Measurements from ENCODE around the gene ST3GAL4.
"Not testable (repeated sequence)": the region's sequence is repeated elsewhere in the genome, so short reads cannot be mapped to it uniquely, and the experiment has no call there.

The ST3GAL4 gene

DNA sequence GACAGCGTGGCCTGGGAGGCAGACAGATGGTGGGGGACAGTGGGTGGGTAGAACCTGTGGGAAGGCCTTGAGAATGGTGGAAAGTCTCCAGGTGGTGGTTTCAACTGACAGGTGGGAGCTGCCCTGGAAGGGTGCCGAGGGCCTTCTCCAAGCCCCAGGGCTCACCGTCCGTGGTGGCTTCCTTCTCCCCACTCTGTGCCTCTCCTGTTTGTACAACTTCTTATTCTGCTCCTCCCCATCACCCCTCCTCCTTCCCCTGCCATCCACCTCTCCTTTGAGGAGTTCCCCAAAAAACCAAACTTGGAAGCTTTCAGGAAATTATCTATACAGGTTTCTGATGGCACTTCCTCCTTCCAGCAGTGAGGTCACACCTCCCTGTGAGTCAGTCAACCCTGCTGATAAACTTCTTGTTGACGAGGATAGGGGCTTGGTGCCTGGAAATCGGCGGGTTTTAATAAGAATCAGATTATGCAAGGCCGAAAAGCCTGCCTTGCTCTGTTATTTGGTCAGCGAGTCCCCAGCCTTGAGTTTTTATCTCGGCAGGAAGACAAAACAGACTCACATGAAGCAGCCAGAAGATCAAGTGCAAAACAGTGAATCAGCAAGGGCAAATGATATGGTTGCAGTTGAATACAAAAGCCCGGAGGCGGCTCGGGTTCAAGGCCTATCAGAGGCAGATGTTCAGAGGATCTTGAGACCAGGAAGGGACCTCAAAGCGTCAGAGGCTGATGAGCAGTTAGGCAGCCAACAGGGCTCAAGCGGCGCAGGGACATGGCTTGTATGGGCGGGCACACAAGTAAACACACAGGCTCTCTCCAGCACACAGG is 9.5 kb upstream of the ST3GAL4 start:
- DNase-seq (ENCODE audit: insufficient read length, low spot score) (no peak), FAIRE-seq (no peak)

DNA sequence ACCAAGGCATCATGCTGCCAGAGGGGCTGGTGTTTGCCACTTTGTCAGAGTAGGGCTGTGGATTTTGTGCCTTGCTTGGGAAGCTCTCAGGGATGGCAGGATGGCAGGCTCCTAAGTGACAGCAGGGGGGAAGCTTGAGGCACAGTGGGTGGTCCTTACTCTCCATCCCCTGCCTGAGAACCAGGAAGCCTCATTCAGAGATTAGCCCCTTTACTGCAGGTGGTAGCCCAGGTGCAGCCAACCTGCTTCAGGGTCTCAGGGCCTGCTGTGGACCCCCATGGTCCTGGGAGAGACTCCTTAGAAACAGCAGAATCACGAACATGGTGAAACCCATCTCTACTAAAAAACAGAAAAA is 8.9 kb upstream of the ST3GAL4 start:
- no peak for FAIRE-seq
- no peak for DNase-seq (ENCODE audit: insufficient read length, low spot score)

DNA sequence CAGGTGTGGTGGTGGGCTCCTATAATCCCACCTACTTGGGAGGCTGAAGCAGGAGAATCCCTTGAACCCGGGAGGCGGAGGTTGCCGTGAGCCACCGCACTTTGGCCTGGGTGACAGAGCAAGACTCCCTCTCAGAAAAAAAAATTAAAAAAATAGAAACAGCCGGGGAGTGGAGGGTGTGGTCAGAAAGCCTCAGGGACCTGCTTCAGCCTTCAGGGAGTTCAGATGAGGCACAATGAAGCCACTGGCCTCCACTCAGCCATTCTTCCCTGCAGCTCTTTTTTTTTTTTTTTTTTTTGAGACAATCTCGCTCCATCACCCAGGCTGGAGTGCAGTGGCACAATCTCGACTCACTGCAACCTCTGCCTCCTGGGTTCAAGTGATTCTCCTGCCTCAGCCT is 8.5 kb upstream of the ST3GAL4 start:
- not testable (repeated sequence) for DNase-seq (ENCODE audit: insufficient read length, low spot score); FAIRE-seq

DNA sequence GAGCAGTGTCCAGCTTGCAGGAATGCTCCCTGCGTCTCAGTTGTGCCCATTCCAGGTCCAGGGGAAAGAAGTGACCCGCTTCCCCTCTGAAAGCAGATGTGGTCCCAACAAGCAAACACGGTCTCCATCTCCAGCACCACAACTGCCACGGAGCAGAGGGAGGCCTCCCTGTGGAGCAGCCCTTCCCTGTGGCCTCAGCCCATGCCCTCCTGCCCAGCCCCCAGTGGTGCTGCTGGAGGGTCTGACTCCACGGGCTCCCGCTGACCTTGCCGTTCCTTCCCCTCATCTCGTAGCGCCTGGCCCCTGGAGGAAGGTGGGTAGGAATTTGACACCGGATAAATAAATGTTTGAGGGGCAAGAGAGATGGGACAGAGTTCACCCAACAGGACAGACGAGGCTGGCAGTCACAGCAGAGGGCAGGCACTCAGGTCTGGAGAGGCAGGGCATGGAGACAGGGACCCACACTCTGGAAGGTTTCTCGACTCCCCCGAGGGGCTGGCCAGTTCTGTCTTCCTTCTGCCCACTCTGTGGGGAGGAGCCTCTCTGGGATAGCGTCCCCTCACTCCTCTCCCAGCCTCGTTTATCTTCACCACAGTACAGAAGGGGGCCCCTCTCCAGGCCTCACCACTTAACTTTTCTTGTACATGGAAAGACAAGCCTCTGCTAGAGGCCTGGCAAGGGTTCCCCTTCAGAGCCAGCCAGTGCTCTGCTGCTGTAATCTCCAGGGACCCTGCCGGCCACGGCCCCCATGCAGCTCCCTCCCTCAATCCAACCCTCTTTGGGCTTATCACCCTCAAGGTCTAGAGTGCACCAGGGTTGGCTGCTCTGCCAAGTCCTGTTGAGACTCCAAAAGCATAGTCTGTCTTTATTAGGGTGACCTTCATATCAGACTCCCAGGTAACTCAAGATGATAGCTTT is 7.5 kb upstream of the ST3GAL4 start:
- FAIRE-seq (no peak), DNase-seq (ENCODE audit: insufficient read length, low spot score) (no peak)

DNA sequence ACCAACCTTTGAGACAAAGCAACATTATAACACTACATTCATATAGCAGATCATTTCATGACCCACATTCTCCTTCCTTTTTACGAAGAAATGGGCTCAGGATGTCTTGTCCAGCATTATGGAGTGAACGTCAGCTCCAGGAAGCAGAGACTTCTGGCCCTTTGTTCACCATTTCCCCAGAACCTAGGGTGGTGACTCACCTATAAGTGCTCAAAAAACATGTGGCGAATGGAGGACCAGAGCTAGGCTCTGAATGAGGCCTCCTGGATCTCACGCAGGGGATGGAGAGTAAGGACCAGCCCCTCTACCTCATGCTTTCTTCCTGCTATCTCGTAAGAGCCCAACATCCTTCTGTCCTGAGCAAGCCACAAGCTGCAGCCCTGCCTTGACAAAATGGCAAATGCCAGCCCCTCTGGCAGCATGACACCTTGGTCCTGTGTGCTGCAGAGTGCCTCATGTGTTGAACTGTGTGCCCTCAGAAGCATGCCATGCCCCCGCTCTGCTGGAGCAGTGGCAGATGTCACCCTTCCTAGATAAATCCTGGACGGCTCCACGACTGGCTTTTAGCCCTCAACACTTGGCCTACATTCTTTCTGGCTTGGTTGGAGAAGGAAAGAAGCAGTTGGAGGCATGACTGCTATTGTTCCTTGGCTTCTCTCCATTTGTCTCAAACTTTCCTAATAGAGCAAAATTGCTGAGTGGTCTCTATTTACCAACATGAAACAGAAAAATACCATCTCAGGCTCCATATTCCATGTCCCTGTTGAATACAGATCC is 6.5 kb upstream of the ST3GAL4 start:
- no peak for FAIRE-seq
- no peak for DNase-seq (ENCODE audit: insufficient read length, low spot score)

DNA sequence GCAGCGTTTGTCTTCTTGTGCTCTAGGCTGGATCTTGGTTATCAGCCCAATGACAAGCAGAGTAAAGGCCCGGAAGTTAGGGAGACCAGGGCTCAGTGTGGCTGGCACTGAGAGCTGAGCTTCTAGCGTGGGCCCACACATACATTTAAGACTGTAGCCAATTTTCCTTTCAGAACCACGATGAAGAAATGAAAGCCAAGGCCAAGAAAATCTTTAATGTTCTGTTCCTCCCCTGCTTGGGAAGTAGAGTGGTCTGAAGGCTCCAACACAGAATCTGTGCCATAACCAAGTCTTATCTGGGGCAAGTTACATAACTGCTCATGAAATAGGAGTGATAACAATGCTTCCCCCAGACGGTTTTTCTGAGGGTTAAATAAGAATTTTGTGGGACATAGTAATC is 4.7 kb upstream of the ST3GAL4 start:
- no peak for FAIRE-seq
- no peak for DNase-seq (ENCODE audit: insufficient read length, low spot score)

DNA sequence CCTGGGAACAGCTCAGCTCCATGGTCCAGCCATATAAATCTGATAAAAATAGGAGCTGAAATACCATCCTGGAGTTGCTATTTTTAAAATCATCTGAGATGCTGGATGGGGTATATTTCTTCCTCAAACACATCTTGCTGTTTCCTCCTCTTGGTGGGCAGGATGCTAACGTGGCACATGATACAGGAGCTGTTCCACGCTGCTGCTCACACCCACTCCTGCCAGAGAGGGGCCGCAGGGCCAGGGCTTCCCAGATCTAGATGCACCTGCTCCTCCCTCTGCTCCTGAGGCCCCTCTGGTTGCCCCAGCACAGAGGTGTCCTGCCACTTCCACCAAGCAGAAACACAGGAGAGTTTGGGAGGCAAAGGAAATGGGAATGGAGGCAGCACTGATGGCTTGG is 3.3 kb upstream of the ST3GAL4 start:
- no peak for FAIRE-seq
- no peak for DNase-seq (ENCODE audit: insufficient read length, low spot score)

DNA sequence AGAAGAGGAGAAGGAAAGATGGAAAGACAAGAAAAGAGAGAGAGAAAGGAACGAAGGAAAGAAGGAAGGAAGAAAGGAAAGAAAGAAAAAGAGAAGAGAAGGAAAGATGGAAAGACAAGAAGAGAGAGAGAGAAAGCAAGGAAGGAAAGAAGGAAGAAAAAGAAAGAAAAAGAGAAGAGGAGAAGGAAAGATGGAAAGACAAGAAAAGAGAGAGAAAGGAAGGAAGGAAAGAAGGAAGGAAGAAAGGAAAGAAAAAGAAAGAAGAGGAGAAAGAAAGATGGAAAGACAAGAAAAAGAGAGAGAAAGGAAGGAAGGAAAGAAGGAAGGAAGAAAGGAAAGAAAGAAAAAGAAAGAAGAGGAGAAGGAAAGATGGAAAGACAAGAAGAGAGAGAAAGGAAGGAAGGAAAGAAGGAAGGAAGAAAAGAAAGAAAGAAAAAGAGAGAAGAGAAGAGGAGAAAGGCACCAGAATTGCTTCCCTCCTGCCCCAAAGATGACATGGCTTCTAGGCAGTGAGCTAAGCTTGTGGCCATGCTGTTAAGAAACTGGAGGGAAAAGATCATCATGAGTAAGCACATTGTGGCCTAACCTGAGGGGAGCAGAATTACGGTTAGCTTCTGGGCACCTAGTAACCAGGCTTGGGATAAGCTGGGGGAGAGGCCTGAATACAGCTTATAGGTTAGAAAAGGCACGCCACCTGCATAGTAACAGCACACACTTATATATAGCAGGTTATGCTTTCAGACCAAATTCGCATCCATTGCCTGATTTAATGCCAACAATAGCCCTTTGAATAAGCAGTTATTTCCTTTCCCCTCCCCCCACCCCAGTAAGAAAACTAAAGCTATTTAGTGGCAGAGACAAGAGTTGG is 2.3 kb upstream of the ST3GAL4 start:
- DNase-seq (ENCODE audit: insufficient read length, low spot score) (no peak), FAIRE-seq (no peak)

DNA sequence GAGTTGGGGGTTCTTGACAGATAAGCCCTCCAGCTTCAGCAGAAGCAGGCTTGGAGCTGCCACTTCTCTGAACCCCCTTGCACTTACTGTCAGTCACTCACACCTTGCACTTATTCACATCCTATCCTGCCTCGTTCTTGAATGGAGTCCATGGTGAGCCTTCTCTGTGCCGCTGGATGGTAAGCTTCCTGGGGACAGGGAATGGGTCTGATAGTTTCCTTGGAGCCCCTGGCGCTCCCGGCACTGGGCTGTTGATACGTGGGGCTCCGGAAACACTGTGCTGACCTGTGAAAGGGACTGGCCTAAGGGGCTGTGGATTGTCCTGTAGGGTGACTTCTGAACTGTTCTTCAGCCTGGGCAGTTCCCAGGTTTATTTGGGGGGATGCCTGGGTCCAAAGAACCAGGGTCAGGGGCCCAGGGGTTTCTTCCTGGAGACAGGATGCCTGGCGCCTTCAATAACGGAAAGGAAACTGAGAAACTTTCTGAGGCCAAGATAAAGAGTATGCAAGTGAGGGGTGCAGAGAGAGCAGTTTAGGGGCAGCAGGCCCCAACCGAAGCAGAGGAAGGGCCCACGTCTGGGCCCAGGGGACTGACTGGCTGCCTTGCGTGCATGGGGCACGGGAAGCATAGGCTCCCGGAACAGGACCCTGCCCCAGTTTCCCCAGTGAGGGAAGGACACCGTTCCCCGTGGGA is 709 bp upstream of the ST3GAL4 start:
- DNase-seq (ENCODE audit: insufficient read length, low spot score) (no peak), FAIRE-seq (no peak)

DNA sequence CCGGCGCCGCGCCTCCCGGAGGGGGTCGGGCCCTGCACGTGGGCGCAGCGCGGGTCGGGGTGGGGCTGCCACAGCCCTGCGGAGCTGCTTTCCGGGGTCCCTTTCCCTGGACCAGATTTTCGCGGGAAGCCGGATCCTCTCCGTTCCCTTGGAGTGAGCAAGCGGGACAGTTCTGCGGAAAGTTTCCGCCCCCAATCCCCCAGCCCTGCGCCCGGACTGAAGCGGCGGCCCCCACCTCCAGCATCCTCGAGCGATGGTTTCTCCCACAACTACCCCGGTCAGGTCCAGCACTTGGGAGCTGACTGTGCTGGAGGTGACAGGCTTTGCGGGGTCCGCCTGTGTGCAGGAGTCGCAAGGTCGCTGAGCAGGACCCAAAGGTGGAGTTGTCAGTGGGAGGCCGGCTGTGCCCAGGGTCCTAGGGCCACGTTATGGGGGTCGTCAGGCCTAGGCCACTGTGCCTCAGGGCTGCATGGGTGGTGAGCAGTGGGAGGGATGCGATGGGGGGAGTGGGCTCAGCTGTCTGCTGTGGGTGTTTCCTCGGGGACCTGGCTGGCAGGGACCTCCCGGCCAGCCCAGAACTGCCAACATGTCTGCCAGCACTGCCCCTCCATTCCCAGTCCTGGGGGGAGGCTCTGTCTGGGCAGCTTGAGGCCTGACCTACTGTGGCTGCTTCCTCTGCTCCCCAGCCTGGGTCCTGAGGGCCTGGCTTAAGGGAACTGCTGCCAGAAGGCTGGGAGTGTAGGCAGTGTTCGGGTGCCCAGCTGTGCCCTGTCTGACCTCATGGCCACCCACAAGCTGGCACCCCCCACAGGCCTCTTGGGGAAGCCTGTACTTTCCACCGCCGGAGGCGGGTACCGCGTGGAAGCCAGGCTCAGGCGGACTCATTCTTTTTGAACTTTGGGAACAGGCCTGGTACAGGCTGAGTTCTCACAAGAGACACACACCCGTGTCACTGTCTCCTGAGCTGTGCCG is 726 bp downstream of the ST3GAL4 start:
- DNase-seq (ENCODE audit: insufficient read length, low spot score), result no peak
- no peak for FAIRE-seq

DNA sequence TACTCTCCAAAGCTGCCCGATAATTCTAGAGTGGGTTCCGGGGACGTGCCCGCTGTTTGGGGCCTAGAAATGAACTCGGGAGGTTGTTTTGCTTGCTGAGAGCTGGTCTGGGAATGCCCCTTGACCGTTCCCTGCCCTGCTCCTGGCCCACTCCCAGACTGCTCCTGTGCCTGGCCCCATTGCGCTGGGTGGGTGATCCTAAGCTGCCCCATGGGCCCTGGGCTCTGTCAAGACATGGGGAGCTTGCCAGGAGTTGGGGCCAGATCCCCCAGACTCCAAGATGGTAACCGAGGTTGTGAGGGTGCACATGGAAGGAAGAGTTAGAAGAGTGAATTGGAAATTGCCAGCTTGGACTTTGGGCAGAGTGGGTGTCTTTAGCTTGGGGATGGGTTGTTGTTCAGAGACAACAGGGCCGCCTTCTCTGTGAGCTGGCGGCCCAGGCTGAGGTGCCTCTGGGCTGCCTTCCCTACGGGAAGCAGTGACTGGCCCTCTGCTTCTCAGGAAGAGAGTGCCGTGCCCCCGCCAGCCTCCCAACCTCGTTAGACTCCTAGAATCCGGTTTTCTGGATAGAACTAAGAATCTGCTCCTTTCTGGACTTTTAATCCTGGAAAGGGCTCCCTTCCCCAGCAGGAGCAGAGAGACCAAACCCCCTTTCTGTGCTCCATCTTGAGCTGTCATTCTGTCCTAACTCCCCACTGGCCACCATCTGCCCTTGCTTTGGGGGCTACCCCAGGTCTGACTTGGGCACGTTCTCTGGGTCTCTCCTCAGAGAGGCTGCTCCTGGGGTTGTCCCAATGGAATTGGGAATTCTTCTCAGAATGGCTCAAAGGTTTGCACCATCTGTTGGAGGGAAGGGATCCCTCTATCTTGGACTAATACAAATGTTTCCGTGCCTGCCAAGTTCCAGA is 1.8 kb downstream of the ST3GAL4 start:
- FAIRE-seq, result no peak
- DNase-seq (ENCODE audit: insufficient read length, low spot score), result no peak

DNA sequence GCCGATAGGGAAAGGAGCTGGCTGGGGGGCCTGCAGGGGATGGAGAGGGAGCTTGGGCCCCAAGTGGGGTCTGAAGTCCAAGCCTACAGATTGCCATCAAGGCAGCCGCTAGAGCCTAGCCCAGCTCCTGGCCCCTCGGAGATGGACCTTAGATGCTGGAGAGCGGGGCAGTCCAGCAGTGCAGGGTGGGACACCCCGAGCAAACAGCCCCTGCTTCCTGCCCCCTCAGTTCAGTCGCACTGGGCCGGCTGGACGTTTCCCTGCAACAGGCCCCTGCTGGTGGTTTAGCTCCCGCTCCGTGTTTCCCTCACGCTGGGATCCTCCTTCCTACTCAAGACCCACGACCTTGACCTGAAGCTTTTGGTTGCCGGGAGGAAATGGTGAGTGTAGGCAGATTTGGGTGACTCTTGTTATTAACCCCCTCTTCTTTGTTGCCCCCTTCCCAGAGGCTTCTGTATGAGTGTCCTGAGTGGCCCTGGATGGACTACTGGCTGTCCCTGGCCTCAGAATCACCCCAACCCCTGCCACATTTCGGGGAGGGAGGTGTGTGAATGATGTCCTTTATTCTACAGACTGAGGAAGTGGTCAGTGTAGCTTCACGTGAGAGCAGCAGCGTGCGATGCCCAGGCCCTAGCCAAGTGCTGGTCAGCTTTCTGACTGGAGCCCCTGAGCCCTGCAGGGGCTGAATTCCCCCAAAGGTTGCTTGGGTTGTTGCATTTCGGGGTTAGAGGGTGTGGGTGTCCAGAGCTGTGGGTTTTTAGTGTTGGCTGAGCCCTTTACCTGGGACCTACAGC is 2.7 kb downstream of the ST3GAL4 start:
- FAIRE-seq, result no peak
- no peak for DNase-seq (ENCODE audit: insufficient read length, low spot score)

DNA sequence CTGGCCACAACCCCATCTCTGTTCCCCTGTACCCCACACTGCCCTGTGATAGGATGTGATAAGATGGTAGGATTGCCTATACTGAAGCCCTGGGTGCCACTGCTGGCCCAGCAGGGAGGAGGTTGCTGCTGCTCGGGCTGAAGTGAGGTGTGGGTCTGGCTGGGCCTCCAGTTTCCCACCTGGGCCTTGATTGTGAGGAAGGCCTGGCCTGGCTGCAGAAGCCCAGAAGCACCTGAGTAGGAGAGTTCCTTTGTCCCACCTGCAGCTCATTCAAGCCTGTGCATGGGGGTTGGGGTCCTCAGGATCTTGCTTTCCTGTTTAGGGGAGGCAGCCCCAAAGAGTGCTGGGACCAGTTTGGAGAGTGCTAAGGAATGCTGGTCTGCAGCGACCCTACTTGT is 3.3 kb downstream of the ST3GAL4 start:
- no peak for FAIRE-seq
- DNase-seq (ENCODE audit: insufficient read length, low spot score), result no peak

DNA sequence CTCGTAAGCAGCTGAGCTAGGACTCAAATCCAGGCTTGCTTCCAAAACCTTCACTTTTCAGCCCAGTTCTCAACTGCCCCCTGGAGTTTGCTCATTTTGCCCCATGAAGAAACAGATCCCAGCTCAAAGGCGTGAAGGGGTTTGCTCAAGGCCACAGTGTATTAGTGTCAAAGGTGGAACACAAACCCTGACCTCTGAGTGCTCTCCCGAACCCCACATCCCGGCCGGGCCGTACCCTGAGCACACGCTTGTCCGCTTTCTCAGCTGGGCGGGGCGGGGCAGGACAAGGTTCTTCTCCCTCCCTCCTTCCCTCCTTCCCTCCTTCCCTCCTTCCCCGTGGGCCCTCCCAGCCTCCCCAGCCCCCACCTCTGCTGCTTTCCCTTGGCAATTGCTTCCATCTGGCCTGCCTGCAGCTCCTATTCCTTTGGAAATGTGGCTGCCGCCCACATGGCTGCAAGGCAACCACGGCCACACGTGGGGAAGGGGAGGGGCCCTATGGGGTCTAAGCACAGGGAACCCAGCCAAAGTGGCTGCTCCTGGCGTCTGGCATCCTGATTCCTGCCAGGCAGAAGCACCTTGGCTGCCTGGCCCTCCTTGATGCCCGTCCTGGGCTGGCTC is 4.1 kb downstream of the ST3GAL4 start:
- DNase-seq (ENCODE audit: insufficient read length, low spot score) (no peak), FAIRE-seq (no peak)

DNA sequence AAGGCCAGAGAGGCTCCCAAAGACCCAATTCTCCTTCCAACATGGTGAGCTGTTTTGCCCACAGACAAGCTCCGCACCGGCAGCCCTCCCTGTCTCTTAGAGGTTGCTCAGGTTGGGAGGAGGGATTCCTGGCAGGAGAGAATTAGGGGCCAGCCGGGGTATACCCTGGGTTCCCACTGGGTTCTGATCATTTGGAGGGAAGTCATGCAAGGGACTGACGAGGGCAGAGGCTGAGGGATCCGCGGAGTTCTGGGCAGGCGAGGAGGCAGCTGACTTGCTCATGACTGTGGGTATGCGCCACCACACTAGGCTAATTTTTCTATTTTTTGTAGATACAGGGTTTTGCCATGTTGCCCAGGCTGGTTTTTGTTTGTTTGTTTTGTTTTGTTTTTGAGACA is 4.6 kb downstream of the ST3GAL4 start:
- no peak for FAIRE-seq
- DNase-seq (ENCODE audit: insufficient read length, low spot score), result no peak

DNA sequence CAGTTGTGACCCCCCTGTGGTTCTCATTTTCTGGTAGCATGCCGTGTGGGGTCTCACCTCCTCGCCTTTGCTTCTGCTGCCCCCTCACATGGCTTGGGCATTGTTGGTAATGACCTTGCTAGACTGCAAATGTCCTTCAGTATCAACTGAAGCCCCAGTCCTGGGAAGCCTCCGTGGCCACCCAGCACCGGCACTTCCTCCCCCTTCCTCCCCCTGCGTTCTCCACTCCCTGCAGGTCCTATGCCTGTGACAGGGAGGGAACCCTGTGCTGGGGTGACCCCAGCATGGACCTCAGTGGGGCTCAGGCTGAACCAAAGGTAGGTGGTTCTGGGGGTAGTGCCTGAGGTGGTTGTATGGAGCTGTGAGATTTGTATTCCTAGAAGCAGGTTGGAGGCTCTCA is 5.9 kb downstream of the ST3GAL4 start:
- FAIRE-seq, result no peak
- no peak for DNase-seq (ENCODE audit: insufficient read length, low spot score)

Measured in HTR-8/SVneo (cell line).